WTC11 (cell line): ENCODE results near the gene TCHP. TPM values are rescaled to one million over a fixed set of nuclear protein-coding genes. Genes with fewer than 3 reads are reported as not detected.

ENCODE experiments used
- ATAC-seq: fragments of 200-7000 bp; cut with Tn5 transposase; 2 replicates; pipeline ENCODE4 v1.10.0; 2021; ENCODE audit warnings: mild to moderate bottlenecking, moderate library complexity
- CTCF ChIA-PET: fragments of 300-600 bp; sonication (Branson Sonifier 250); formaldehyde crosslinking; loops from one replicate; lab custom pipeline; 2021; ENCODE audit warnings: antibody characterized with exemption; lab: Charles Lee
- POLR2A ChIA-PET: fragments of 350-600 bp; sonication (Branson Sonifier 250); formaldehyde crosslinking; loops from one replicate; lab custom pipeline; 2021; ENCODE audit warnings: antibody characterized with exemption; lab: Charles Lee
- DNase-seq: peaks from one replicate; pipeline ENCODE4 v3.0.0; 2021; ENCODE audit warnings: low spot score
- H3K27ac Mint-ChIP-seq: 2 replicates; pipeline ENCODE4 v1.8.0; 2021; ENCODE audit warnings: mixed read lengths
- H3K27me3 Mint-ChIP-seq: 2 replicates; pipeline ENCODE4 v1.8.0; 2021; ENCODE audit warnings: low read depth, mild to moderate bottlenecking, moderate library complexity, mixed read lengths
- H3K36me3 Mint-ChIP-seq: 2 replicates; pipeline ENCODE4 v1.8.0; 2021; ENCODE audit warnings: mixed read lengths
- H3K4me1 Mint-ChIP-seq: 2 replicates; pipeline ENCODE4 v1.8.0; 2022; ENCODE audit warnings: mixed read lengths
- H3K4me3 Mint-ChIP-seq: 2 replicates; pipeline ENCODE4 v1.8.0; 2021; ENCODE audit warnings: mild to moderate bottlenecking, moderate library complexity, mixed read lengths
- H3K9me3 Mint-ChIP-seq: 2 replicates; pipeline ENCODE4 v1.8.0; 2021; ENCODE audit warnings: mixed read lengths
- ATF1 ChIP-seq: sonication (generic); formaldehyde crosslinking; IDR thresholded peaks from 2 replicates; pipeline ENCODE4 v1.8.1; 2023; ENCODE audit warnings: mild to moderate bottlenecking, moderate library complexity, missing genetic modification reagents
- CBFB ChIP-seq: sonication (generic); formaldehyde crosslinking; IDR thresholded peaks from 2 replicates; pipeline ENCODE4 v1.8.1; 2022; ENCODE audit warnings: mild to moderate bottlenecking, low read depth, missing genetic modification reagents
- ESRRA ChIP-seq: sonication (generic); formaldehyde crosslinking; IDR thresholded peaks from 2 replicates; pipeline ENCODE4 v1.8.1; 2022; ENCODE audit warnings: mild to moderate bottlenecking, missing genetic modification reagents, borderline replicate concordance
- ETV6 ChIP-seq: sonication (generic); formaldehyde crosslinking; IDR thresholded peaks from 2 replicates; pipeline ENCODE4 v1.8.1; 2022; ENCODE audit warnings: mild to moderate bottlenecking, missing genetic modification reagents
- FOXJ3 ChIP-seq: sonication (generic); formaldehyde crosslinking; IDR thresholded peaks from 2 replicates; pipeline ENCODE4 v1.9.0; 2021; ENCODE audit warnings: missing genetic modification reagents, mild to moderate bottlenecking, borderline replicate concordance
- FOXP1 ChIP-seq: sonication (generic); formaldehyde crosslinking; IDR thresholded peaks from 2 replicates; pipeline ENCODE4 v1.8.0; 2022; ENCODE audit warnings: missing genetic modification reagents, mild to moderate bottlenecking, moderate library complexity, borderline replicate concordance
- HMGA2 ChIP-seq: fragments of 250-450 bp; sonication (Bioruptor Pico); IDR thresholded peaks from 2 replicates; pipeline ENCODE4 v1.4.0; 2021; ENCODE audit warnings: mild to moderate bottlenecking, moderate library complexity
- JUN ChIP-seq: sonication (generic); formaldehyde crosslinking; IDR thresholded peaks from 2 replicates; pipeline ENCODE4 v1.8.0; 2023; ENCODE audit warnings: mild to moderate bottlenecking, missing genetic modification reagents
- NFE2L1 ChIP-seq: sonication (generic); formaldehyde crosslinking; IDR thresholded peaks from 2 replicates; pipeline ENCODE4 v1.8.1; 2023; ENCODE audit warnings: missing genetic modification reagents
- OVOL2 ChIP-seq: fragments of 250-450 bp; sonication (Bioruptor Pico); IDR thresholded peaks from 2 replicates; pipeline ENCODE4 v1.9.0; 2021; ENCODE audit warnings: mild to moderate bottlenecking, borderline replicate concordance
- RORB ChIP-seq: fragments of 250-450 bp; sonication (Bioruptor Pico); IDR thresholded peaks from 2 replicates; pipeline ENCODE4 v1.9.0; 2021; ENCODE audit warnings: mild to moderate bottlenecking
- TCF7 ChIP-seq: sonication (generic); formaldehyde crosslinking; IDR thresholded peaks from 2 replicates; pipeline ENCODE4 v1.8.0; 2022; ENCODE audit warnings: mild to moderate bottlenecking, low read depth, missing genetic modification reagents, moderate library complexity
- TEAD1 ChIP-seq: sonication (generic); formaldehyde crosslinking; IDR thresholded peaks from 2 replicates; pipeline ENCODE4 v1.8.0; 2022; ENCODE audit warnings: mild to moderate bottlenecking, missing genetic modification reagents
- ZNF138 ChIP-seq: sonication (generic); formaldehyde crosslinking; conservative IDR thresholded peaks from 2 replicates; pipeline ENCODE4 v1.8.1; 2022; ENCODE audit warnings: mild to moderate bottlenecking, moderate library complexity, missing genetic modification reagents
- total RNA-seq: library from RNA; stranded (reverse); gene quantifications from 3 replicates; pipeline ENCODE4 v1.2.3, GENCODE V29; 2021
- TF ChIP-seq, protein P1 (sequence below): sonication (generic); formaldehyde crosslinking; IDR thresholded peaks from 2 replicates; pipeline ENCODE4 v1.8.0; 2022; ENCODE audit warnings: mild to moderate bottlenecking, missing genetic modification reagents
- TF ChIP-seq, protein P2 (sequence below): fragments of 250-450 bp; sonication (Bioruptor Pico); IDR thresholded peaks from 2 replicates; pipeline ENCODE4 v1.9.0; 2021; ENCODE audit warnings: mild to moderate bottlenecking
- TF ChIP-seq, protein P3 (sequence below): sonication (generic); formaldehyde crosslinking; IDR thresholded peaks from 2 replicates; pipeline ENCODE4 v1.8.1; 2022; ENCODE audit warnings: low read depth, mild to moderate bottlenecking, moderate library complexity, missing genetic modification reagents, borderline replicate concordance
- TF ChIP-seq, protein P4 (sequence below): sonication (generic); formaldehyde crosslinking; IDR thresholded peaks from 2 replicates; pipeline ENCODE4 v1.8.1; 2023; ENCODE audit warnings: mild to moderate bottlenecking, missing genetic modification reagents
- TF ChIP-seq, protein P5 (sequence below): sonication (generic); formaldehyde crosslinking; IDR thresholded peaks from 2 replicates; pipeline ENCODE4 v1.8.0; 2023; ENCODE audit warnings: missing genetic modification reagents
- TF ChIP-seq, protein P6 (sequence below): sonication (generic); formaldehyde crosslinking; IDR thresholded peaks from 2 replicates; pipeline ENCODE4 v1.8.0; 2022; ENCODE audit warnings: mild to moderate bottlenecking, missing genetic modification reagents
- TF ChIP-seq, protein P7 (sequence below): fragments of 250-450 bp; sonication (Bioruptor Pico); IDR thresholded peaks from 2 replicates; pipeline ENCODE4 v2.1.2; 2022; ENCODE audit warnings: mild to moderate bottlenecking, moderate library complexity
- TF ChIP-seq, protein P8 (sequence below): sonication (generic); formaldehyde crosslinking; IDR thresholded peaks from 2 replicates; pipeline ENCODE4 v1.8.1; 2022; ENCODE audit warnings: mild to moderate bottlenecking, moderate library complexity, missing genetic modification reagents
- TF ChIP-seq, protein P9 (sequence below): fragments of 250-450 bp; sonication (Bioruptor Pico); conservative IDR thresholded peaks from 2 replicates; pipeline ENCODE4 v1.9.0; 2021; ENCODE audit warnings: mild to moderate bottlenecking
- TF ChIP-seq, protein P10 (sequence below): sonication (generic); formaldehyde crosslinking; IDR thresholded peaks from 2 replicates; pipeline ENCODE4 v1.8.1; 2023; ENCODE audit warnings: mild to moderate bottlenecking, missing genetic modification reagents, moderate library complexity

The TCHP gene
- total RNA-seq, 1 experiment from 2014 or later = 7.9 TPM

DNA sequence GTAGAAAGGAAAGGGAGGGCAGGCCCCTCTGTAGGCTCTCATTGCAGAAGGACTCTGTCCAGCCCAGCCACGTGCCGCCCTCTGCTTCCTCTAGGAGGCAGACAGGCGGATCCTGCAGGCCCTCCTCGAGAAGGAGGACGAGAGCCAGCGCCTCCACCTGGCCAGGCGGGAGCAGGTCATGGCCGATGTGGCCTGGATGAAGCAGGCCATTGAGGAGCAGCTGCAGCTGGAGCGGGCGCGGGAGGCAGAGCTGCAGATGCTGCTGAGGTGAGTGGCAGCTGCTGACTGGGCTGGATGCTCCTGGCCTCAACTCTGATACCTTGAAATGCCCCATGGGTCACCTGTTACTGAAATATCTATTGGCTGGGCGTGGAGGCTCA lies 10.9 kb downstream of the TCHP start:
- Mint-ChIP-seq H3K9me3 (no peaks in the 10 kb centered on the region), H3K4me3 (no peak overlapping the region), H3K36me3 (peaks cover 20% of the 10 kb centered on the region), H3K4me1 (peaks cover 16% of the 10 kb centered on the region), H3K27me3 (peaks cover 50% of the 10 kb centered on the region), H3K27ac (no peak overlapping the region)
- ATAC-seq (peak; percentile 99), DNase-seq (peak; percentile 93)
- ChIA-PET CTCF (interaction anchor here (0.5 to 3.0 kb wide), 33 partner anchors 8 to 522 kb away, joined by 3 to 43 read pairs (median 5); partner anchors contain the start of genes ANKRD13A and TCHP), POLR2A (interaction anchor here (1.2 kb wide), 1 partner anchor 10 kb away, joined by 4 read pairs; no protein-coding TSS in a partner anchor)
- TF ChIP-seq, protein P1, sequence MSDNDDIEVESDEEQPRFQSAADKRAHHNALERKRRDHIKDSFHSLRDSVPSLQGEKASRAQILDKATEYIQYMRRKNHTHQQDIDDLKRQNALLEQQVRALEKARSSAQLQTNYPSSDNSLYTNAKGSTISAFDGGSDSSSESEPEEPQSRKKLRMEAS (CRISPR knock-in tag) = peak; percentile 97
- TF ChIP-seq, protein P2, sequence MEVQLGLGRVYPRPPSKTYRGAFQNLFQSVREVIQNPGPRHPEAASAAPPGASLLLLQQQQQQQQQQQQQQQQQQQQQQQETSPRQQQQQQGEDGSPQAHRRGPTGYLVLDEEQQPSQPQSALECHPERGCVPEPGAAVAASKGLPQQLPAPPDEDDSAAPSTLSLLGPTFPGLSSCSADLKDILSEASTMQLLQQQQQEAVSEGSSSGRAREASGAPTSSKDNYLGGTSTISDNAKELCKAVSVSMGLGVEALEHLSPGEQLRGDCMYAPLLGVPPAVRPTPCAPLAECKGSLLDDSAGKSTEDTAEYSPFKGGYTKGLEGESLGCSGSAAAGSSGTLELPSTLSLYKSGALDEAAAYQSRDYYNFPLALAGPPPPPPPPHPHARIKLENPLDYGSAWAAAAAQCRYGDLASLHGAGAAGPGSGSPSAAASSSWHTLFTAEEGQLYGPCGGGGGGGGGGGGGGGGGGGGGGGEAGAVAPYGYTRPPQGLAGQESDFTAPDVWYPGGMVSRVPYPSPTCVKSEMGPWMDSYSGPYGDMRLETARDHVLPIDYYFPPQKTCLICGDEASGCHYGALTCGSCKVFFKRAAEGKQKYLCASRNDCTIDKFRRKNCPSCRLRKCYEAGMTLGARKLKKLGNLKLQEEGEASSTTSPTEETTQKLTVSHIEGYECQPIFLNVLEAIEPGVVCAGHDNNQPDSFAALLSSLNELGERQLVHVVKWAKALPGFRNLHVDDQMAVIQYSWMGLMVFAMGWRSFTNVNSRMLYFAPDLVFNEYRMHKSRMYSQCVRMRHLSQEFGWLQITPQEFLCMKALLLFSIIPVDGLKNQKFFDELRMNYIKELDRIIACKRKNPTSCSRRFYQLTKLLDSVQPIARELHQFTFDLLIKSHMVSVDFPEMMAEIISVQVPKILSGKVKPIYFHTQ = no peak
- TF ChIP-seq TEAD1 (CRISPR knock-in tag) (peak; percentile 85), HMGA2 (CRISPR knock-in tag) (no peak), ATF1 (CRISPR knock-in tag) (no peak), ETV6 (CRISPR knock-in tag) (peak; percentile 70; the same call in 1 of the 2 replicates), FOXJ3 (no peak), NFE2L1 (no peak), ESRRA (CRISPR knock-in tag) (no peak), TCF7 (CRISPR knock-in tag) (no peak), CBFB (CRISPR knock-in tag) (no peak), OVOL2 (no peak), JUN (CRISPR knock-in tag) (no peak), FOXP1 (no peak), RORB (CRISPR knock-in tag) (no peak), ZNF138 (CRISPR knock-in tag) (0 out of 2 replicates have a peak, but pooled peaks have one; percentile 30)
- TF ChIP-seq, protein P3, sequence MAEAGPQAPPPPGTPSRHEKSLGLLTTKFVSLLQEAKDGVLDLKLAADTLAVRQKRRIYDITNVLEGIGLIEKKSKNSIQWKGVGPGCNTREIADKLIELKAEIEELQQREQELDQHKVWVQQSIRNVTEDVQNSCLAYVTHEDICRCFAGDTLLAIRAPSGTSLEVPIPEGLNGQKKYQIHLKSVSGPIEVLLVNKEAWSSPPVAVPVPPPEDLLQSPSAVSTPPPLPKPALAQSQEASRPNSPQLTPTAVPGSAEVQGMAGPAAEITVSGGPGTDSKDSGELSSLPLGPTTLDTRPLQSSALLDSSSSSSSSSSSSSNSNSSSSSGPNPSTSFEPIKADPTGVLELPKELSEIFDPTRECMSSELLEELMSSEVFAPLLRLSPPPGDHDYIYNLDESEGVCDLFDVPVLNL (CRISPR knock-in tag) = no peak
- TF ChIP-seq, protein P4, sequence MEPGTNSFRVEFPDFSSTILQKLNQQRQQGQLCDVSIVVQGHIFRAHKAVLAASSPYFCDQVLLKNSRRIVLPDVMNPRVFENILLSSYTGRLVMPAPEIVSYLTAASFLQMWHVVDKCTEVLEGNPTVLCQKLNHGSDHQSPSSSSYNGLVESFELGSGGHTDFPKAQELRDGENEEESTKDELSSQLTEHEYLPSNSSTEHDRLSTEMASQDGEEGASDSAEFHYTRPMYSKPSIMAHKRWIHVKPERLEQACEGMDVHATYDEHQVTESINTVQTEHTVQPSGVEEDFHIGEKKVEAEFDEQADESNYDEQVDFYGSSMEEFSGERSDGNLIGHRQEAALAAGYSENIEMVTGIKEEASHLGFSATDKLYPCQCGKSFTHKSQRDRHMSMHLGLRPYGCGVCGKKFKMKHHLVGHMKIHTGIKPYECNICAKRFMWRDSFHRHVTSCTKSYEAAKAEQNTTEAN (CRISPR knock-in tag) = no peak
- TF ChIP-seq, protein P5, sequence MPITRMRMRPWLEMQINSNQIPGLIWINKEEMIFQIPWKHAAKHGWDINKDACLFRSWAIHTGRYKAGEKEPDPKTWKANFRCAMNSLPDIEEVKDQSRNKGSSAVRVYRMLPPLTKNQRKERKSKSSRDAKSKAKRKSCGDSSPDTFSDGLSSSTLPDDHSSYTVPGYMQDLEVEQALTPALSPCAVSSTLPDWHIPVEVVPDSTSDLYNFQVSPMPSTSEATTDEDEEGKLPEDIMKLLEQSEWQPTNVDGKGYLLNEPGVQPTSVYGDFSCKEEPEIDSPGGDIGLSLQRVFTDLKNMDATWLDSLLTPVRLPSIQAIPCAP = no peak
- TF ChIP-seq, protein P6, sequence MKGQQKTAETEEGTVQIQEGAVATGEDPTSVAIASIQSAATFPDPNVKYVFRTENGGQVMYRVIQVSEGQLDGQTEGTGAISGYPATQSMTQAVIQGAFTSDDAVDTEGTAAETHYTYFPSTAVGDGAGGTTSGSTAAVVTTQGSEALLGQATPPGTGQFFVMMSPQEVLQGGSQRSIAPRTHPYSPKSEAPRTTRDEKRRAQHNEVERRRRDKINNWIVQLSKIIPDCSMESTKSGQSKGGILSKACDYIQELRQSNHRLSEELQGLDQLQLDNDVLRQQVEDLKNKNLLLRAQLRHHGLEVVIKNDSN (CRISPR knock-in tag) = peak; percentile 84
- TF ChIP-seq, protein P7, sequence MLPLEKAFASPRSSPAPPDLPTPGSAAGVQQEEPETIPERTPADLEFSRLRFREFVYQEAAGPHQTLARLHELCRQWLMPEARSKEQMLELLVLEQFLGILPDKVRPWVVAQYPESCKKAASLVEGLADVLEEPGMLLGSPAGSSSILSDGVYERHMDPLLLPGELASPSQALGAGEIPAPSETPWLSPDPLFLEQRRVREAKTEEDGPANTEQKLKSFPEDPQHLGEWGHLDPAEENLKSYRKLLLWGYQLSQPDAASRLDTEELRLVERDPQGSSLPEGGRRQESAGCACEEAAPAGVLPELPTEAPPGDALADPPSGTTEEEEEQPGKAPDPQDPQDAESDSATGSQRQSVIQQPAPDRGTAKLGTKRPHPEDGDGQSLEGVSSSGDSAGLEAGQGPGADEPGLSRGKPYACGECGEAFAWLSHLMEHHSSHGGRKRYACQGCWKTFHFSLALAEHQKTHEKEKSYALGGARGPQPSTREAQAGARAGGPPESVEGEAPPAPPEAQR (CRISPR knock-in tag) = no peak
- TF ChIP-seq, protein P8, sequence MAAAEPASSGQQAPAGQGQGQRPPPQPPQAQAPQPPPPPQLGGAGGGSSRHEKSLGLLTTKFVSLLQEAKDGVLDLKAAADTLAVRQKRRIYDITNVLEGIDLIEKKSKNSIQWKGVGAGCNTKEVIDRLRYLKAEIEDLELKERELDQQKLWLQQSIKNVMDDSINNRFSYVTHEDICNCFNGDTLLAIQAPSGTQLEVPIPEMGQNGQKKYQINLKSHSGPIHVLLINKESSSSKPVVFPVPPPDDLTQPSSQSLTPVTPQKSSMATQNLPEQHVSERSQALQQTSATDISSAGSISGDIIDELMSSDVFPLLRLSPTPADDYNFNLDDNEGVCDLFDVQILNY (CRISPR knock-in tag) = no peak
- TF ChIP-seq, protein P9, sequence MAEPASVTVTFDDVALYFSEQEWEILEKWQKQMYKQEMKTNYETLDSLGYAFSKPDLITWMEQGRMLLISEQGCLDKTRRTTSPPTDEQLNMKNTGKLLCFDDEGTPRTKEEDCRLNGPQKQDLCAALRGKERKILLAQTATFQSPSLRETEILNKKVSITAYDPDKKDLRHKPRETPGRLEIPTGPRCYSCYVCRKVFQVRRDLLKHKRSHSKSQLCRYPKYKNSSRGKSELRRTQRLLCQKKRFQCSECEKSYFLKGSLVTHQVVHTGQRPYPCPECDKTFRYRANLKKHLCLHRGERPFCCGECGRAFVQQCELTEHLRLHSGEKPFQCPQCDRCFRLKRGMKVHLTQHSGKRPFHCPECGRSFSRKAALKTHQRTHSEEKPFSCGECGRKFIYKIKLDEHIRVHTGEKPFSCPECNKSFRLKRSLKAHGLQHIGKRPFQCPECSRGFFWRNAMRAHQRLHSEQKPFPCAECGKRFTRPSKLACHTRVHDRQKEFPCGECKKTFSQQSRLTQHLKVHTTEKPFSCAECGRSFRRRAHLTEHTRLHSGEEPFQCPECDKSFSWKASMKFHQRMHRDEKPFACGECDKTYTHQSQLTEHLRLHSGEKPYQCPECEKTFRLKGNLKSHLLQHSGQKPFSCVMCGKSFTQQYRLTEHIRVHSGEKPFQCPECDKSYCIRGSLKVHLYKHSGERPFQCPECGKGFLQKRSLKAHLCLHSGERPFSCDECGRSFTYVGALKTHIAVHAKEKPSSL (CRISPR knock-in tag) = no peak
- TF ChIP-seq, protein P10, sequence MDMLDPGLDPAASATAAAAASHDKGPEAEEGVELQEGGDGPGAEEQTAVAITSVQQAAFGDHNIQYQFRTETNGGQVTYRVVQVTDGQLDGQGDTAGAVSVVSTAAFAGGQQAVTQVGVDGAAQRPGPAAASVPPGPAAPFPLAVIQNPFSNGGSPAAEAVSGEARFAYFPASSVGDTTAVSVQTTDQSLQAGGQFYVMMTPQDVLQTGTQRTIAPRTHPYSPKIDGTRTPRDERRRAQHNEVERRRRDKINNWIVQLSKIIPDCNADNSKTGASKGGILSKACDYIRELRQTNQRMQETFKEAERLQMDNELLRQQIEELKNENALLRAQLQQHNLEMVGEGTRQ (CRISPR knock-in tag) = peak; percentile 86
